Type B pancreatic cell (in vitro differentiated cells): ENCODE results near the gene PIK3IP1. TPM values are rescaled to one million over a fixed set of nuclear protein-coding genes. Genes with fewer than 3 reads are reported as not detected.

Source experiments
- DNase-seq: peaks from one replicate; pipeline ENCODE4 v3.0.0; 2021; ENCODE audit warnings: mixed read lengths; ENCODE audit not compliant: unreplicated experiment; ENCODE audit errors: extremely low spot score
- H3K27ac Mint-ChIP-seq: 2 replicates; pipeline ENCODE4 v1.8.0; 2021; ENCODE audit warnings: mild to moderate bottlenecking, mixed read lengths
- H3K27me3 Mint-ChIP-seq: 2 replicates; pipeline ENCODE4 v1.8.0; 2021; ENCODE audit warnings: mixed read lengths
- H3K36me3 Mint-ChIP-seq: 2 replicates; pipeline ENCODE4 v1.8.0; 2021; ENCODE audit warnings: mixed read lengths
- H3K4me1 Mint-ChIP-seq: one replicate; pipeline ENCODE4 v1.8.0; 2021; ENCODE audit warnings: mixed read lengths; ENCODE audit not compliant: unreplicated experiment
- H3K4me3 Mint-ChIP-seq: 2 replicates; pipeline ENCODE4 v1.8.0; 2021; ENCODE audit warnings: mild to moderate bottlenecking, mixed read lengths
- H3K9me3 Mint-ChIP-seq: 2 replicates; pipeline ENCODE4 v1.8.0; 2021; ENCODE audit warnings: mixed read lengths
- CTCF ChIP-seq: fragments of 200-600 bp; sonication (generic); conservative IDR thresholded peaks from 2 replicates; pipeline ENCODE4 v1.5.0; 2021; ENCODE audit warnings: antibody characterized with exemption, mild to moderate bottlenecking
- total RNA-seq: library from RNA; stranded (reverse); gene quantifications from 2 replicates; pipeline ENCODE4 v1.2.1, GENCODE V29; 2021; ENCODE audit warnings: low replicate concordance

Gene PIK3IP1
- total RNA-seq, 1 donor from 2014 or later: 21.0 TPM

- peaks cover 18% of the 10 kb centered on the region for H3K36me3 Mint-ChIP-seq
- no peaks in the 10 kb centered on the region for H3K27me3 Mint-ChIP-seq
- TF ChIP-seq CTCF: no peak
- no peak for DNase-seq
- peaks cover 7% of the 10 kb centered on the region for H3K4me1 Mint-ChIP-seq
- no peak overlapping the region for H3K27ac Mint-ChIP-seq
- H3K4me3 Mint-ChIP-seq: no peak overlapping the region
- H3K9me3 Mint-ChIP-seq: no peaks in the 10 kb centered on the region
Measured at GRCh38 chr22:31276426-31277167, 15.7 kb downstream of the PIK3IP1 start.

GRCh38 chr22:31275576-31275975 is 16.7 kb downstream of the PIK3IP1 start:
- peak overlapping the region; percentile 54 for H3K4me3 Mint-ChIP-seq
- no peaks in the 10 kb centered on the region for H3K27me3 Mint-ChIP-seq
- no peak for DNase-seq
- H3K4me1 Mint-ChIP-seq: peaks cover 7% of the 10 kb centered on the region
- peaks cover 18% of the 10 kb centered on the region for H3K36me3 Mint-ChIP-seq
- no peaks in the 10 kb centered on the region for H3K9me3 Mint-ChIP-seq
- peak overlapping the region; percentile 92 for H3K27ac Mint-ChIP-seq
- no peak for TF ChIP-seq CTCF

GRCh38 chr22:31275018-31275417 is 17.3 kb downstream of the PIK3IP1 start:
- Mint-ChIP-seq H3K27ac (peak overlapping the region; percentile 92), H3K4me1 (peaks cover 13% of the 10 kb centered on the region), H3K36me3 (peaks cover 24% of the 10 kb centered on the region), H3K4me3 (peak overlapping the region; percentile 20), H3K9me3 (no peaks in the 10 kb centered on the region), H3K27me3 (no peaks in the 10 kb centered on the region)
- no peak for DNase-seq
- TF ChIP-seq CTCF: no peak

- TF ChIP-seq CTCF: no peak
- Mint-ChIP-seq H3K4me3 (no peak overlapping the region), H3K4me1 (peaks cover 17% of the 10 kb centered on the region), H3K9me3 (no peaks in the 10 kb centered on the region), H3K27ac (peak overlapping the region; percentile 70), H3K36me3 (peaks cover 24% of the 10 kb centered on the region), H3K27me3 (no peaks in the 10 kb centered on the region)
- DNase-seq: no peak
Measured at GRCh38 chr22:31274017-31274416, 18.3 kb downstream of the PIK3IP1 start.

- Mint-ChIP-seq H3K36me3 (peaks cover 31% of the 10 kb centered on the region), H3K27ac (peak overlapping the region; percentile 74), H3K9me3 (no peaks in the 10 kb centered on the region), H3K4me1 (peaks cover 17% of the 10 kb centered on the region), H3K27me3 (no peaks in the 10 kb centered on the region), H3K4me3 (no peak overlapping the region)
- DNase-seq: no peak
- peak; percentile 85 for TF ChIP-seq CTCF
Measured at GRCh38 chr22:31272522-31273446, 19.5 kb downstream of the PIK3IP1 start.
